ENCODE measurements around the gene DNAI1.

GRCh38 chr9:34446951-34447350 lies 11.7 kb upstream of the DNAI1 start:
- TF ChIP-seq POLR2AphosphoS5 (IDR thresholded peaks at IDR 0.05; ENCODE audit: low read depth, low read length): no peak
- TF ChIP-seq, protein P1, sequence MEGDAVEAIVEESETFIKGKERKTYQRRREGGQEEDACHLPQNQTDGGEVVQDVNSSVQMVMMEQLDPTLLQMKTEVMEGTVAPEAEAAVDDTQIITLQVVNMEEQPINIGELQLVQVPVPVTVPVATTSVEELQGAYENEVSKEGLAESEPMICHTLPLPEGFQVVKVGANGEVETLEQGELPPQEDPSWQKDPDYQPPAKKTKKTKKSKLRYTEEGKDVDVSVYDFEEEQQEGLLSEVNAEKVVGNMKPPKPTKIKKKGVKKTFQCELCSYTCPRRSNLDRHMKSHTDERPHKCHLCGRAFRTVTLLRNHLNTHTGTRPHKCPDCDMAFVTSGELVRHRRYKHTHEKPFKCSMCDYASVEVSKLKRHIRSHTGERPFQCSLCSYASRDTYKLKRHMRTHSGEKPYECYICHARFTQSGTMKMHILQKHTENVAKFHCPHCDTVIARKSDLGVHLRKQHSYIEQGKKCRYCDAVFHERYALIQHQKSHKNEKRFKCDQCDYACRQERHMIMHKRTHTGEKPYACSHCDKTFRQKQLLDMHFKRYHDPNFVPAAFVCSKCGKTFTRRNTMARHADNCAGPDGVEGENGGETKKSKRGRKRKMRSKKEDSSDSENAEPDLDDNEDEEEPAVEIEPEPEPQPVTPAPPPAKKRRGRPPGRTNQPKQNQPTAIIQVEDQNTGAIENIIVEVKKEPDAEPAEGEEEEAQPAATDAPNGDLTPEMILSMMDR (IDR thresholded peaks at IDR 0.05): no peak
